GM19025 (cell line): ENCODE measurements around the gene ZNF814.
"Not testable (repeated sequence)": the region's sequence is repeated elsewhere in the genome, so short reads cannot be mapped to it uniquely, and the experiment has no call there.

ENCODE experiments used
- ATAC-seq: cut with Tn5 transposase; IDR thresholded peaks from one replicate; pipeline ENCODE4 v1.9.1; 2021; ENCODE audit warnings: mild to moderate bottlenecking, low read depth, moderate library complexity; ENCODE audit not compliant: unreplicated experiment

The ZNF814 gene

DNA sequence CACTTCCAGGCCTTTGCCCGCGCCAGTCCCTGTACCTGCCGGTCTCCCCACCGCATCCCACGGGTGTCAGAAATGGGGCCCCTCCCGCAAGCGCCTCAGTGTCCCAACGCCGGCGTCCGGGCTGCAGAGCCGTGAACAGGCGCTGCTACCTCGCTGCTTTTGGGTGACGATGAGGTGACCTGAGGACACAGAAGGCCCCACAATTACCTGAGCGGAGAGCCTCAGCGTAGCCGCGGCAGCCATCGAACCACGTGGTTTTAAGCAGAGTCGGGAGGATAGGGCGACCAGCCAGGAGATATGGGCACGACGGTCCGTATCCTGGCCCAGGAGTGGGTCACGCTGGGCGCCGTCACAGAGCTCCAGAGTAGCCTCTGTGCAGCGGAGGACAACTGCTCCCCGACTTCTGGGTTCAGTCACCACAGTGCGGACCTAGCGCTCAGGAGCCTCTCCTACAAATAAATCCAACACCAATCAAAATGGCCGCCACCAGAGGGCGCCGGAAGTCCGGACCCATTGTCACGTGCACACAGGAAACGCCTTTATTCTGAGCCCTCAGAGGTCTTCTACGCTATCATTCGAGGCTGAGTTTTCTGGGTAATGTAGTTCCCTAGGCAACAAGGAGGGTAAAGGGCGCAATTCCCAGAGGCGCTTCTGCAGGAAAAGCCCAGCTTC is at the start of gene ZNF814:
Gene ZNF814, minus strand, starts transcription at position 478 of the 672 bp plus-strand sequence. Its CDS starts 235 bp downstream, at position 243.
- no peak for ATAC-seq

DNA sequence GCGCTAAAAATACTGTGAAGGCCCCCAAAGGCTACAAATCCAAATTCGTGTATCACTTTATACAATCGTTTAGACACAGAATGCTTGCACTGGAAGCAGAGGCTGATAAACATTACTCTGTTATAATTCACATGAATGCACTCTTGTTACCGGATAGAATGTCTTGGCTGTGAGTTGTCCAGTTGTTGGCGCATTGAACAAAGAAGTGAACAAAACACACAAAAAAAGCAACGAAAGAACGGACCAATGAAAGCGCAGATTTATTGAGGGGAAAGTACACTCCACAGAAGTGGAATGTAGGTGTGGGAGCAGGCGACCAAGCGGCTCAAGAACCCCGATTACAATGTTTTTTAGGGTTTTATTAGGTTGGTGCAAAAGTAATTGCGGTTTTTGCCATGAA is 46.9 kb upstream of the ZNF814 start:
- ATAC-seq = no peak

DNA sequence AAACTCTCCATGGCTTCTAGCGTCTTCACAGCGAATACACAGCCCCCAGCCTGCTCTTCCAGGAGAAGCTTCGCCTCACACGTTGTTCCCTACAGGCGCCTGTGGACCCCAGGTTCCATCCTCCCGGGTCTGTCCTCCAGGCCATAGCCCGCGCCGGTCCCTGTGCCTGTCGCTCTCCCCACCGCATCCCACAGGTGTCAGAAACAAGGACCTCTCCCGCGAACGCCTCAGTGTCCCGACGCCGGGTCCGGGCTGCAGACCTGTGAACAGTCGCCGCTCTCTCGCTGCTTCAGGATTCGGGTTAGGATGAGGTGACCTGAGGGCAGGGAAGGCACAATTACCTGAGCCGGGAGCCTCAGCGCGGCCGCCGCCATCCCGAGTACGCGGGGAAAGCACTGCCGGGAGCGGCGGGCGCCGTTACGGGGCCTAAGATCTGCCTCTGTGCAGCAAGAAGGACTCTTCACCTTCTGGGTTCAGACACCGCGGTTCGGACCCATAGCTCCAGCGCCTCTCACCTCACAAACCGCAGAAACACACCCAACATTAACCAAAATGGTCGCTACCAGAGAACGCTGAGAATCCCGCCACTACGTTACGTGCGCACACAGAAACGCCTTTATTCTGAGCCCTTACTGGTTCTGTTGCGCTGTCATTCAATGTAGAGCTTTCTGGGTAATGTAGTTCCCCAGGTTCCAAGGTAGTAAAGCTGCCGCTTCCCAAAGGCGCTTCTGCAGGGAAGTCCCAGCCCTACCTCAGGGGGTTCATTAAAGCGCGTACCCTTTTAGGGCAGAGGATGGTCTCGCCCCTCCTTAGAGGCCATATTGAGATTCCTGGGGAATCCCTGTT is 46.2 kb upstream of the ZNF814 start, which contains the start of gene ZNF418:
Gene ZNF418, minus strand, starts transcription at position 583 of the 846 bp plus-strand sequence. CDS start 1,580 bp downstream, outside the sequence.
- ATAC-seq = no peak

DNA sequence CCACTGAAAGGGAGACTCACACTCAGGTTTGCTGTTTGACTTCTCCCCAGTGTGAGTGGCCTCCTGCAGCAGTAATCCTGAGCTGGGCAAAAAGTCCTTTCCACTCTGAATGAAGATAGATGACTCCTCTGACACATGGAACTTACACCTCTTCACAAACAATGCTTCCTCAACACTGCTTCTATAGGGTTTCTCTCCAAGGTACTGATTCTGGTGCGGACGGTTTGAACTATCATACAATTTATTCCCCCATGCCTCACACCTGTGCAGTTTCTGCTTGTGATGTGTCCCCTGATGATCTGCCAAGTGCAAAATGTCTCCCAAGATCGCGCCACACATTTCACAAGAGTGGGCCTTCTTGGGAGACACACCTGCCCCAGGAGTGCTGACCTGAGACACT is 38.8 kb upstream of the ZNF814 start:
- no peak for ATAC-seq

DNA sequence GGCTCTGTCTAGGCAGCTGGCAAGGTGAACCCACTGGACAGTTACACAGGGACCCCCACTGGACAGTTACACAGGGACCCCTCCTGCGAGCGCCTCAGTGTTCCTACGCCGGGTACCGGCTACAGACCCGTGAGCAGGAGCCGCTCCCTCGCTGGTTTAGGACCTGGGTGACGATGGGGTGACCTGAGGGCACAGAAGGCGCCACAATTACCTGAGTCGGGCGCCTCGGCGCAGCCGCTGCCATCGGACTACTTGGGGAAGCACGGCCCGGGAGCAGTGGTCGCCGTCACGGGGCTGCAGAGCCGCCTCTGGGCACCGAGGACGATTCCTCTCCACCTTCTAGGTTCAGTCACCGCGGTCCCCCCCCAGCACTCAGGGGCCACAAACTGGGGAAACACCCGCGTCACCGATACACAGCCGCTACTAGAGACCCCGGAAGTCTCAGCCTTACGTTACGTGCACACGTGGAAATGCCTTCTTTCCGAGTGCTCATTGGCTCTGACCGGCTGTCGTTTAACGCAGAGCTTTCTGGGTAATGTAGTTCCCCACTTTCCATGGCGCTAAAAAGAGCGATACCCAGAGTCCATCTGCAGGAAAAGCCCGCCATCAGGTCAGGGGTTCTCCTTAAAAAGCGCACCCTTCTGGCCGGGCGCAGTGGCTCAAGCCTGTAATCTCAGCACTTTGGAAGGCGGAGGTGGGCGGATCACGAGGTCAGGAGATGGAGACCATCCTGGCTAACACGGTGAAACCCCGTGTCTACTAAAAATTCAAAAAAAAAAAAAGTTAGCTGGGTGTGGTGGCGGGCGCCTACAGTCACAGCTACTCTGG is 27.5 kb upstream of the ZNF814 start, which contains the start of gene ZNF417:
Gene ZNF417, minus strand, starts transcription at position 425 of the 828 bp plus-strand sequence. Its CDS starts 181 bp downstream, at position 244.
- ATAC-seq = peak; percentile 94

DNA sequence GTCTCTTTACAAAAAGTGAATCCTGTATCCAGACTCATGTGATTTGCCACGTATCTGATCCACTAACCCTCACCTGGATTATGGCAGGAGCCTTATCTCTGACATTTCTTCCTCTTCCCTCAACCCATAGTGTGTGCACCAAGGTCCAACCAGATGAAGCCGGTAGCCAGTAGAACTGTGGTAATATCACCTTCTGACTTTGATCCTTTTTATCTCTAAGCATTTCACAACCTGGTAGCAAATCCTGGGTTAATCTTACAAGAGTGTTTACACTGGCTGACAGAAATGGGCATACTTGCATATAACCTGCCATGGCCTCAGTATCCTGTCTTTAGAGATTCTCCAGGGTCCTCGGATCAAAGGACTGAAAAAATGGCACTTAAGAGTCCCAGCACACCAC is 25.7 kb upstream of the ZNF814 start:
- no peak for ATAC-seq

DNA sequence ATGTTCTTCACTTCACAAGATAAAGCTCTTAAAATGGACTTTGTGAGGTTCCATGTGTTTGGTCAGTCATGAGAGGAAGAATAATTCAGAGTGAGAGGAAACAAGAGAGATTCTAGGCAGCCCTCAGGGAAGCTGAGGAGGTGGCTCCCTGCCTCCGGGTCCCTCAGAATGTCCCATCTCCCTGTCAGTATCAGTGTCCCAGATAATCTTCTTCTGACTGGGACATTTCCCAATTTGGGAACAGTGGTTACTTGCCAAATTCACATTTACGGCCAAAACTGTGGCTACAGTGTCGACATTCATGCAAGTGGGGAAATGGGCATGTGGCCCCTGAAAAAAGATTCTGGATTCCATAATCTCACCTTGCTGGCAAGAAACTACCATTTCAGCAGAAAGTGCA is 18.6 kb upstream of the ZNF814 start:
- no peak for ATAC-seq

DNA sequence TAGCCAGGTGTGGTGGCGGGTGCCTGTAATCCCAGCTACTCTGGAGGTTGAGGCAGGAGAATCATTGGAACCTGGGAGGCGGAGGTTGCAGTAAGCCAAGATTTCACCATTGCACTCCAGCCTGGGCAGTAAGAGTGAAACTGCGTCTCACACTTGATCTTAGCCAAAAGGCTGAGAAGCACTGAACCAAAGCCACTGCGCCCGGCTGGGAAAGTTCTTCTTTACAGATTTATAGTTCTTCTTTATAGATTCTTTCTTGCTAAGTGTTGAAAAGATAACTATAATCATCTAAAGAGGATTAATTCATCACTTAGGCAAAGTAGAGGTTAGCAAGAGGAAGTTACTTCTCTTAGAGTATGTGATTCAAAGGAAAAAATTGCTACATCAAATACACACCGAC is 16.4 kb upstream of the ZNF814 start:
- no peak for ATAC-seq

DNA sequence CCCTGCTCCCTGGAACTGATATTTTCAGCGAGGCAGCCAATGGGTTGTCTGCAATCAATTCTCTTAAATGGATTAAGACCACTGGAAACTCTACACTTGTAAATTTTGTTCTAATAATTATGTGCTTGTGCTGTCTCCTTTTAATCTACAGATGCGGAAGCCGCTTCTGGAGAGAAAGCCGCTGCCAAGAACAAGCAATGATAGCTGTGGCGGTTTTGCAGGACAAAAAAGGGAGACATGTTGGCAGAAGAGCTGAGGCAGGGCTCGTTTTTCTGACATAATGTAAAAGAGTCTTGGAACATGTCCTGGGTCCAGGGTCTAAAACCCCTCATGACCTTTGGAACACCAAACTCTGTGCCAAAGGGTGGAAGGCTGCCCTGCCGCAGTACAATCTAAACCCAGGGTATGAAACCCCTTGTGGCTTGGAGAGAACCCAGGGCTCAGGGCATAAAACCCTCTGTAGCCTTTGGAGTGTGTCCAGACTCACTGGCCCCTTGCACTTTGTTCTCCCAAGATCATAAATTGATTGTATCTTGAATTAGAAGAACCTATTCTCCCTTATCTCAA is 14.9 kb upstream of the ZNF814 start:
- no peak for ATAC-seq

DNA sequence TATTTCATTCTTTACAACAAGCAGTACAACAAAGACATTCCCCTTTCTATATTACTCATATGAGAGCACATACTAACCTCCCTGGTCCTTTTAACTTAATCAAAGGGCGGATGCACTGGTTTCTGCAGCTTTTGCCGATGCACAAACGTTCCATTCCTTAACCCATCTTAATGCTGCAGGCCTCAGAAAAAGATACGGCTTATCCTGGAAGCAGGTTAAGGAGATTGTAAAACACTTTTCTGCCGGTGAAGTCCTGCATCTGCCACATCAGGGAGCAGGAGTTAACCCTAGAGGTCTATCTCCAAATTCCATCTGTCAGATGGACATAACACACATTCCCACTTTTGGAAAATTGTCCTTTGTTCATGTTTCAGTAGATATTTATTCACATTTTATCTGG is 11.5 kb upstream of the ZNF814 start:
- ATAC-seq = no peak

DNA sequence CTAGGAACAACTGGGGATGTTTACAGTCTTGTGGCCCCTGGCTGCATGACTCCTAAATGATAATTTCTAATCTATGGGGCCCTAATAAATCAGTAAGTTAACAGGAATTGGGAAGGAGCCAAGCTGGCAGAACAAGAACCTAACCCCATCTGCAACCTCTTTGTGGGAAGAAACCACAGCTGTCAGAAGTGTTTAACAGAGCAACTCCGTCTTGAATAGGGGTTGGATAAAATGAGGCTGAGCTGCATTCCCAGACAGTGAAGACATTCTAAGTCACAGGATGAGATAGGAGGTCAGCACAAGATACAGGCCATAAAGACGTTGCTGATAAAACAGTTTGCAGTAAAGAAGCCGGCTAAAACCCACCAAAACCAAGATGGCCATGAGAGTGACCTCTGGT is 1.9 kb upstream of the ZNF814 start:
- ATAC-seq = not testable (repeated sequence)

DNA sequence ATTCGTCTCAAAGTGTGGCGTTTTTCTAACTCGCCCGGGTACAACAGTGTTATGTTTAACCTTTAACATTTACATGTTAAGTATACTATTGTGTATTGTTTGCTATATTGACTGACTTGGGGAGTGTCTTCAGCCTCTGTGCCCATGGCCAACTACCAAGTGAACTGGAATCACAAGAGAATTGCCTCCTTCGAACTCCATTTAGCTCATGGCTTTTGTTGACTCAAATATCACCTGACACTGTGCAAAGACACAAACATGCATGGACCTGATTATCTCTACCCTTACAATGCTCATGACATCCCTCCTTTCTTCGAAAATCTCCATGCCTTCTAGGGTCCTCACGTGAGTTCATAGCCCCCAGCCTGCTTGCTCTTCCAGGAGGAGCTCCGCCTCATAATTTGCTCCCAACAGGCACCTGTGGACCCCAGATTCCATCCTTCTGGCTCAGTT is 704 bp downstream of the ZNF814 start:
- no peak for ATAC-seq

DNA sequence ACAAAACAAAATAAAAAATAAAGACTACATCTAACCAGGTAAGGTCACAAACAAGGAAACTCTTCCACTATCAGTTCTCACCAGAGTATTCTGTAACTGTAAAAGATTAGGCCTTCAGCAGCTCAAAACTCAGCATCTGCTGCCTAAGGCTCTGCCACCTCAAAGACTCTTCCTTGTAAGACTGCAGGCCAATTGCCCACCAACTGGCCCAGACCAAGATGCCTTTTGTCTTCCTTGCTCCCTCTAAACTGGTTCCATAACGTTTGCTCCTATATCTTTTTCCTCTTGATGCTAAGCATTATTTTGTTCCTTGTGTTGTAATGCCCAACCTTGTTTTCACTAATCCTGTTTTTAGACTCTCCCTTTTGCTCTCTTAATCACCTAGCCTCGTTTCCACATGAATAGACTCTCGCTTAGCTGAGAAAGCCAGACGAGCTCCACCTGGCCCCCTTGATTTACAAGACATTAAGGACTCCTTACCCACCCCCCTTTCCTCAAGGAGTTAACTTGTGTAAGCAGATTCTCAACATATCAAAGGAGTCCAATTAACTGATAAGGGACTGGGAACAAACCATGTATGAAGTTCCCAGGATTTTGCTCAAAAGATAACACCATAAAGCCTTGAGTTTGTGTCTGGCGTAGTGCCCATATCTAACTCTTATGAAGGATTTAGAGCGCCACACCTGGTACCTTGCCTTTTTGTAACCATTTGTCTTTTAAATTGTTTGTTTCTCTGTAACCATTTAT is 1.5 kb downstream of the ZNF814 start:
- no peak for ATAC-seq

DNA sequence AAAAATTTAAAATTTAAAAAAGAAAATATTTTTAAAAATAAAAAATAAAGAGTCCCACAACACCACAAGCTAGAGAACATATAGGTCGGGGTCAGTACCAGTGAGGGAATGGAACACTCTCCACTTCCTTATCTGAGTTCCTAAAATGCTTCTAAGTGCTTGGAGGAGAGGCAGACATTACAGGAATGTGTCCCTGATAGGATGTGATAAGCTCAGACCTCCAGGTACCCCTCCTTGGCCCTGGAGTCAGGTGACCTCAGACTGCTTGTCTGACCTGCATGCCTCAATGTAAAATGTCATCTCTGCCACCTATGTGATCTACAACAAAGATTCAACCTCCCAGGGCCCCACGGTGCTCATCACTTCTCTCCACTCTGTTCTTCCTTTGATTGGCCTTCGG is 2.8 kb downstream of the ZNF814 start:
- ATAC-seq = no peak

DNA sequence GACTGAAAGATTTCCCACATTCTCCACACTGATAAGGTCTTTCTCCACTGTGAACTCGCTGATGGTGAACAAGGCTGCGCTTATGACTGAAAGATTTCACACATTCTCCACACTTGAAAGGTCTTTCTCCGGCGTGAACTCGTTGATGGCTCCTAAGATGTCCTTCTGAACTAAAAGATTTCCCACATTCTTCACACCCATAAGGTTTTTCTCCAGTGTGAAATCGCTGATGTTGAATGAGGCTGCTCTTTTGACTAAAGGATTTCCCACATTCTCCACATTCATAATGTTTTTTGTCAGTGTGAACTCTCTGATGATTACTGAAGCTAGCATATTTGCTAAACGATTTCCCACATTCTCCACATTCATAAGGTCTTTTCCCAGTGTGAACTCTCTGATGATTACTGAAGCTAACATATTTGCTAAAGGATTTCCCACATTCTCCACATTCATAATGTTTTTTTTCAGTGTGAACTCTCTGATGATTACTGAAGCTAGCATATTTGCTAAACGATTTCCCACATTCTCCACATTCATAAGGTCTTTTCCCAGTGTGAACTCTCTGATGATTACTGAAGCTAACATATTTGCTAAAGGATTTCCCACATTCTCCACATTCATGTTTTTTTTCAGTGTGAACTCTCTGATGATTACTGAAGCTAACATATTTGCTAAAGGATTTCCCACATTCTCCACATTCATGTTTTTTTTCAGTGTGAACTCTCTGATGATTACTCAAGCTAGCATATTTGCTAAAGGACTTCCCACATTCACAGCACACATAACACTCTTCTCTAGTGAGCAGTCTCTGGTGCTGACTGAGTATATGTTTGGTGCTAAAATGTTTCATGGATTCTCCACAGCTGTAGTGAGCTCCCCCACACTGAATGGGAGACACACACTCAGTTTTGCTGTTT is 14.7 kb downstream of the ZNF814 start:
- not testable (repeated sequence) for ATAC-seq

DNA sequence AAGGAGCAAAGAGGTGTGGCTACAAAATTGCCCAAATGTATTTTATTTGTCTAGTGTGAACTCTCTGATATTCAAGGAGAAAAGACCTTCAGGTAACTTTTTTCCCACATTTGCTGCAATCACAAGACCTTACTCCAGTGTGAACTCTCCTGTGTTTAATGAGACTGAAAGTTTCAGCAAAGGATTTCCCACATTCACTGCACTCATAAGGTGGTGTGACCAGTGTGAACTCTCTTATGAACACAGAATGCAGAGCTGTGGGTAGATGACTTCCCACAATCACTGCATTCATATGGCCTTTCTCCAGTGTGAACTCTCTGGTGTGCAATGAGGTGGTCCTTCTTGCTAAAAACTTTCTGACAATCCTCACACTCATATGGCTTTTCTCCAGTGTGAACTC is 16.4 kb downstream of the ZNF814 start:
- no peak for ATAC-seq

DNA sequence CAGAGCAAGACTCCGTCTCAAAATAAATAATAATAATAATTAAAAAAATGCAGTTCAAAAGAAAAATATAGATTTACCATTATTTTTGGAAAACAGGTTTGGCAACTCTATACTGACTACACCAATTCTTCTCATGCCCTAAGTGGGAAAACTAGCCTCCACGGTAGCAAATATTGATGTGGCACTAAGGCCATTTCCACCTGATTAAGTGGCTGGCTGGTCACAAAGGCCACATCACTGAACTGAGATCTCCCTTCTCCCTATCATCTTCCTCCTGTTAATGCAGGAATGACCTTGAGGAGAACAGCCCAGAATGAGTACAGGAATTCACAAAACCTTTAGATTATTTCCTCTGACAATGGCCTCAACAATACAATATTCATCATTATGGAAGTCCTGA is 18.6 kb downstream of the ZNF814 start:
- no peak for ATAC-seq

DNA sequence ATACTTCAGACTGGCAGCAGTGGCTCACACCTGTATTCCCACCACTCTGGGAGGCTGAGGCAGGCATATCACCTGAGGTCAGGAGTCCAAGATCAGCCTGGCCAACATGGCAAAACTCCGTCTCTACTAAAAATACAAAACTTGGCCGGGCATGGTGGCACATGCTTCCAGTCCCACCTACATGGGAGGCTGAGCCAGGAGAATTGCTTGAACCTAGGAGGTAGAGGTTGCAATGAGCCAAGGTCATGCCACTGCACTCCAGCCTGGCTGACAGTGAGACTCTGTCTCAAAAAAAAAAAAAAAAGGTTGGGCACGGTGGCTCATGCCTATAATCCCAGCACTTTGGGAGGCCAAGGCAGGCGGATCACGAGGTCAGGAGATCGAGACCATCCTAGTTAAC is 19.2 kb downstream of the ZNF814 start:
- ATAC-seq = not testable (repeated sequence)
